ENCODE measurements around the gene SMCR8.

GRCh38 chr17:18327093-18327492 is 12.0 kb downstream of the SMCR8 start:
- TF ChIP-seq CTCF (conservative IDR thresholded peaks at IDR 0.05) (no peak), ZFX (IDR thresholded peaks at IDR 0.05) (no peak)
